ENCODE data around the gene GIMAP8. TPM values are rescaled to one million over a fixed set of nuclear protein-coding genes. Genes with fewer than 3 reads are reported as not detected.

GIMAP8 gene
- total and polyA plus RNA-seq, 2 experiments from 2014 or later: not detected

DNA sequence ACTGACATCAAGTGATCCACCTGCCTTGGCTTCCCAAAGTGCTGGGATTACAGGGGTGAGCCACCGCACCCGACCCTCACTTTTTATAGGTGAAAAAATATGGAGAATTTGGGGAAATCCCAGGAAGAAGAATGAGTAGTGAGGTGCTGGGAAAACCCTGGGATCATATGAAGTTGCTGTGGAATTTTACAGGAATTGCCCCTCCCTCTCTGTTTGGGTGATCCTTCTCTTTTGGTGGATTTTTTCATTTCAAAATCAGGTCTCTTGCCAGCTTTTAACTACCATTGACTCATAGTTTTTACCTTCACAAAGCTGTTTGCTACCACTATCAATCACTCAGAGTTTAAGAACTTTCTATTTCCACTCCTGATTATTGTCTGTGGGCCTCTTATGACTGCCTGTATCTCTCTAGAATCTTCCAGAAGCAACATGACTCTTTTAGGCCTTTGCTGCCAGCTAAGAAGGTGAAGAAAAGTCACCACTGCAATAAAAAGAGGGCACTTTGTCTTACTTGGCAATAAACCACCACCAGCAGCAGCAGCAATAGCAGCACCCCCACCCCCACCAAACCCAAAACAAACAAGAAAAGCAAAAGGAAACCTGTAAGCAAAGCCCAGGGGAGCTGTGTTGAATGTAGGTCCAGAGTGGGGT lies 4.0 kb upstream of the GIMAP8 start:
- H3K36me3 ChIP-seq (ENCODE audit: low read depth): no peaks in the 10 kb centered on the region
- H3K27ac ChIP-seq: no peak overlapping the region
- no peak for DNase-seq
- H3K79me2 ChIP-seq (ENCODE audit: insufficient read depth): no peaks in the 10 kb centered on the region
- WGBS, 2 experiments (ENCODE audit: low coverage in 1 of 2, low lambda C conversion rate in 2 of 2, missing lambda C conversion rate in 2 of 2): 69% methylated on average over 2 of the region's 2 CpGs
- TF ChIP-seq EZH2phosphoT487 (IDR thresholded peaks at IDR 0.05; ENCODE audit: insufficient read depth, low read depth) (no peak), EZH2 (IDR thresholded peaks at IDR 0.05; ENCODE audit: insufficient read depth, poor library complexity, severe bottlenecking) (no peak)
- no peaks in the 10 kb centered on the region for H3K4me1 ChIP-seq (ENCODE audit: insufficient read depth)
- no peak overlapping the region for H3K4me3 ChIP-seq
- H3F3A ChIP-seq (ENCODE audit: insufficient read depth): no peaks in the 10 kb centered on the region
- no peaks in the 10 kb centered on the region for H3K9me3 ChIP-seq (ENCODE audit: low read depth)
- in situ Hi-C loops (cut with MboI): no loop called here
- H3K4me2 ChIP-seq (ENCODE audit: unreplicated experiment): no peak overlapping the region
- peaks cover 31% of the 10 kb centered on the region for H3K27me3 ChIP-seq (replicated peaks; ENCODE audit: insufficient read depth)
- no peaks in the 10 kb centered on the region for H4K20me1 ChIP-seq (ENCODE audit: insufficient read depth)
- no peak overlapping the region for H3K9ac ChIP-seq
- no peak overlapping the region for H2AFZ ChIP-seq
- H3K9me2 ChIP-seq (ENCODE audit: insufficient read depth): no peaks in the 10 kb centered on the region

DNA sequence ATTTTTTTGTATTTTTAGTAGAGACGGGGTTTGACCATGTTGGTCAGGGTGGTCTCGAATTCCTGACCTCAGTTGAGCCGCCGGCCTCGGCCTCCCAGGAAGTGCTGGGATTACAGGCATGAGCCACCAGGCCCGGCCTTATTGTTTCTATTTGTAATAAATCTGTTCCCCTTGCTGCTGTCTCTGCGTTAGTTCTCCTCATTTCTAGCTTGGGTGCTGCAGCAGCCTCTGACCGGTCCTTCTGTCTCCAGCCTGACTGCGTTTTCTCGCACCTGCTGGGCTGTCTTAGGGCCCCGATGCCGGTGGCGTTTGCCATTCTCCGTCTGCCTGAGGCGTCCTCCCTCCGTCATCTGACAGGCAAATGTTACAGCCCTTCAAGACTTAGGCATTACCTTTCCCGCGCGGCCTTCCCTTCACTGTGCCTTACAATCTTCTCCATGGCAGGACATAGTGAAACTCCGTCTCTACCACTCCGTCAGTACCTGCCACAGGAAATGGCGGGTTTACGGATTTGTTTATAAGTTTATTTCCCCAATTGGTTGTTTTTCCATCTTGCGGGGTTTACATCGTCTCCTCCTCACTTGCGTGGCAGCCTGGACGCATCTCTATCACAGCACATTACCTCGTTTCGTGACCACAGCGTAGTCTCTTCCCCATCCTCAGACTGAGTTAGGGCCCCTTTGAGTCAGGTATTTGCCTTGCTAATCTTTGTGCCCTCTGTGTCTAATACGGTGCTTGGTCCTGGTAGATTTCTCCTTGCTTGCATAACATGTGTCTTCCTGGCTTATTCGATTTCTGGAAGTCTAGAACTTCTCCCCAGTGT lies 2.3 kb upstream of the GIMAP8 start:
- H2AFZ ChIP-seq: no peak overlapping the region
- H3K4me3 ChIP-seq: no peak overlapping the region
- no peaks in the 10 kb centered on the region for H3K4me1 ChIP-seq (ENCODE audit: insufficient read depth)
- H3F3A ChIP-seq (ENCODE audit: insufficient read depth): no peaks in the 10 kb centered on the region
- H3K4me2 ChIP-seq (ENCODE audit: unreplicated experiment): no peak overlapping the region
- H3K27ac ChIP-seq: no peak overlapping the region
- H3K36me3 ChIP-seq (ENCODE audit: low read depth): no peaks in the 10 kb centered on the region
- no peaks in the 10 kb centered on the region for H3K9me2 ChIP-seq (ENCODE audit: insufficient read depth)
- no peaks in the 10 kb centered on the region for H4K20me1 ChIP-seq (ENCODE audit: insufficient read depth)
- H3K27me3 ChIP-seq (replicated peaks; ENCODE audit: insufficient read depth): peaks cover 34% of the 10 kb centered on the region
- DNase-seq: no peak
- no peak overlapping the region for H3K9ac ChIP-seq
- 58 to 61% methylated on average over 32 of the region's 32 CpGs for WGBS, 2 experiments (ENCODE audit: low coverage in 1 of 2, low lambda C conversion rate in 2 of 2, missing lambda C conversion rate in 2 of 2)
- in situ Hi-C loops (cut with MboI): no loop called here
- no peak for TF ChIP-seq EZH2phosphoT487 (IDR thresholded peaks at IDR 0.05; ENCODE audit: insufficient read depth, low read depth)
- TF ChIP-seq EZH2 (IDR thresholded peaks at IDR 0.05; ENCODE audit: insufficient read depth, poor library complexity, severe bottlenecking): no peak
- no peaks in the 10 kb centered on the region for H3K9me3 ChIP-seq (ENCODE audit: low read depth)
- H3K79me2 ChIP-seq (ENCODE audit: insufficient read depth): no peaks in the 10 kb centered on the region

DNA sequence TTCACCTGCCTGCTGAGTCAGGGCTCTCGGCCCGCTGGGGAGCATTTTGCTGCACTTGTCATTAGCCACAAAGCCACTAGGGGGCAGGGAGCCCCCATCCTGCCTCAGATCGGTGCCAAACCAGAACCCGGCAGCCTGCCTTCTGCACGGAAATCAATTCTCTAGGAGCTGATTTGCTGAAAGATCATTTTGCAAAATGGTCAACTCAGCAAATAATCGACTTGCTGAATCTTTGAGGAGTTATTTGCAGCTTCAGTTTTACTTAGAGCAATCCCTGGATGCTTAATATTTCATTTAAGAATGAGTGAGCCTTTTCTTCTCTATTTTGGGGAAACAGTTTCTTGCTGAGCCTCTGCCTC lies 1.7 kb upstream of the GIMAP8 start:
- Histone ChIP-seq H3K36me3 (ENCODE audit: low read depth) (no peaks in the 10 kb centered on the region), H3K27me3 (replicated peaks; ENCODE audit: insufficient read depth) (peaks cover 34% of the 10 kb centered on the region), H4K20me1 (ENCODE audit: insufficient read depth) (no peaks in the 10 kb centered on the region), H3K27ac (no peak overlapping the region), H2AFZ (no peak overlapping the region), H3K9me3 (ENCODE audit: low read depth) (no peaks in the 10 kb centered on the region), H3K4me3 (no peak overlapping the region), H3K4me1 (ENCODE audit: insufficient read depth) (no peaks in the 10 kb centered on the region), H3K4me2 (ENCODE audit: unreplicated experiment) (no peak overlapping the region), H3F3A (ENCODE audit: insufficient read depth) (no peaks in the 10 kb centered on the region), H3K9me2 (ENCODE audit: insufficient read depth) (no peaks in the 10 kb centered on the region), H3K9ac (no peak overlapping the region), H3K79me2 (ENCODE audit: insufficient read depth) (no peaks in the 10 kb centered on the region)
- 0 to 2% methylated on average over 6 of the region's 6 CpGs for WGBS, 2 experiments (ENCODE audit: low coverage in 1 of 2, low lambda C conversion rate in 2 of 2, missing lambda C conversion rate in 2 of 2)
- no peak for TF ChIP-seq EZH2phosphoT487 (IDR thresholded peaks at IDR 0.05; ENCODE audit: insufficient read depth, low read depth)
- no peak for TF ChIP-seq EZH2 (IDR thresholded peaks at IDR 0.05; ENCODE audit: insufficient read depth, poor library complexity, severe bottlenecking)
- in situ Hi-C loops (cut with MboI): no loop called here
- DNase-seq: peak; percentile 74

DNA sequence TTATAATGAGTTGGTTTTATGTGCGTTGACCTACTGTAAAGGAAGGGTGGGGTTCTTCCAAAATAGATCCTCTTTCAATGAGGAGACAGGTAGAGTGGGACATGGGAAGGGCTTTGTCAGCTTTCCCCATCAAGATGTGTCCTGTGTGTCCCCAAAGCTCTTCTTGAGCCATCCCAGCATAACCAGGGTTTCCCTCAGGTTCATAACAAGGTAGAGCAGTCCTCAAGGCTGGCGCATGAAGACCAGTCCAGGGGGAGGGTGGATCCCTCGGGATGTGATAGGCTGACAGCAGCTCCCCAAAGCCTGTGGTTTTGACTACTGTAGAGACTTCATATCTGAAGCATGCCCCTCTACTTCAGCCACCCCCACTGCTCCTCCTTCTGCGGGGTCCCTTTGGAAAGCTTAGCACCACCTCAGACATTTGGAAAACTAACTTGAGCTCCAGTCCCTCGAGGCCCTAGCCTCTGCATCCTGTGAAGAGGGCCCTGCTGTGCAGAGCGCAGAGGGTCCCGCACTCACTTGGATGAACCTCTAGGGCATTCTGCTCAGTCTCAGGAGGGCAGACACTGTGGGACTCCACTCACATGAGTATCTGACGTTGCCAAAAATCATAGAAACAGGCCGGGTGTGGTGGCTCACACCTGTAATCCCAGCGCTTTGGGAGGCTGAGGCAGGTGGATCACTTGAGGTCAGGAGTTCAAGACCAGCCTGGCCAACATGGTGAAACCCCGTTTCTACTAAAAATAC lies 1.1 kb upstream of the GIMAP8 start:
- Histone ChIP-seq H3K4me1 (ENCODE audit: insufficient read depth) (no peaks in the 10 kb centered on the region), H3F3A (ENCODE audit: insufficient read depth) (no peaks in the 10 kb centered on the region), H3K9ac (no peak overlapping the region), H3K27ac (no peak overlapping the region), H3K27me3 (replicated peaks; ENCODE audit: insufficient read depth) (peaks cover 34% of the 10 kb centered on the region), H3K4me3 (no peak overlapping the region), H3K9me2 (ENCODE audit: insufficient read depth) (no peaks in the 10 kb centered on the region), H3K79me2 (ENCODE audit: insufficient read depth) (no peaks in the 10 kb centered on the region), H3K9me3 (ENCODE audit: low read depth) (no peaks in the 10 kb centered on the region), H3K4me2 (ENCODE audit: unreplicated experiment) (no peak overlapping the region), H4K20me1 (ENCODE audit: insufficient read depth) (no peaks in the 10 kb centered on the region), H2AFZ (no peak overlapping the region), H3K36me3 (ENCODE audit: low read depth) (no peaks in the 10 kb centered on the region)
- in situ Hi-C loops (cut with MboI): no loop called here
- DNase-seq: no peak
- TF ChIP-seq EZH2phosphoT487 (IDR thresholded peaks at IDR 0.05; ENCODE audit: insufficient read depth, low read depth) (no peak), EZH2 (IDR thresholded peaks at IDR 0.05; ENCODE audit: insufficient read depth, poor library complexity, severe bottlenecking) (no peak)
- WGBS, 2 experiments (ENCODE audit: low coverage in 1 of 2, low lambda C conversion rate in 2 of 2, missing lambda C conversion rate in 2 of 2): 51 to 53% methylated on average over 10 to 11 of the region's 11 CpGs

All from GM23248 (cell line).